RWPE1 (cell line): ENCODE results near the gene SCAMP4.
A peak's percentile ranks its signal among the peaks of the same experiment; 100 is the strongest.

Experiments used
- CTCF ChIA-PET: fragments of 350-600 bp; sonication (Branson Sonifier 250); formaldehyde crosslinking; extraction: SDS; loops from one replicate; lab custom pipeline; 2021; lab: Yijun Ruan, JAX
- POLR2A ChIA-PET: fragments of 400-600 bp; formaldehyde crosslinking; extraction: SDS; loops from one replicate; lab custom pipeline; 2020; ENCODE audit warnings: antibody characterized with exemption; ENCODE audit not compliant: low non-redundant PET; lab: Yijun Ruan, JAX
- DNase-seq: peaks from one replicate; pipeline ENCODE4 v3.0.0; 2012; ENCODE audit warnings: low spot score
- H3K27ac ChIP-seq: fragments of 450-650 bp; 2 replicates; pipeline ENCODE4 v1.5.1; 2017
- TF ChIP-seq, protein P1 (sequence below): fragments of 450-650 bp; conservative IDR thresholded peaks from 2 replicates; pipeline ENCODE4 v1.5.1; 2017; ENCODE audit warnings: low read depth, mild to moderate bottlenecking

Gene SCAMP4

DNA sequence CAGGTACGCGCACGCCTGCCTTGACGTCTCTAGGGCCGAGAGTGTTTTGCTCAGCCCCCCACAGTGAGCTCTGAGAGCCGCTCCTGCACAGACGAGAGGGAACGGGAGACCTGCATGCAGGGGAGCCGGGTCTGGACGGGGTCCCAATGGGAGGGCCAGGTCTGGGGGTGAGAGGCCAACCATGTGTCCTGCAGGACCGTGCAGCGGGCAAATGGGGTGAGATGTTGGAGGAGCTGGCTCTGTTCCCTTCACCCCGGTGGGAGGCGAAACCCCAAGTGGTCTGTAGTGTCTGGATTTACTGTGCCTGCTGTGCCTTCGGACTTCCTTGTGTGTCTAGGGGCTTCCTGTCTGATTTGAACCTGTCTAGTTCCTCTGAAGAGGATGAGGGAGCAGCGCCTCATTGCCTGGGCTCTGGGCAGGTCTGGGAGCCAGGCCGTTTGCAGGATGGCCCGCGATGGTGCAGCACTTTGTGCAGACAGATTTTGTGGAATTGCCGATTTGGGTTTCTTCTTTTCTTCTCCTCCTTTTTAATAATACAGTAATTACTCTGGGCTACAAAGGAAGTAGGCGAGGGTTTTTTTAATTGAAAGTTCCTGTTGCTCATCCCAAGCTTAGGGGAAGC lies 37.8 kb downstream of the SCAMP4 start:
- DNase-seq, result no peak
- TF ChIP-seq, protein P1, sequence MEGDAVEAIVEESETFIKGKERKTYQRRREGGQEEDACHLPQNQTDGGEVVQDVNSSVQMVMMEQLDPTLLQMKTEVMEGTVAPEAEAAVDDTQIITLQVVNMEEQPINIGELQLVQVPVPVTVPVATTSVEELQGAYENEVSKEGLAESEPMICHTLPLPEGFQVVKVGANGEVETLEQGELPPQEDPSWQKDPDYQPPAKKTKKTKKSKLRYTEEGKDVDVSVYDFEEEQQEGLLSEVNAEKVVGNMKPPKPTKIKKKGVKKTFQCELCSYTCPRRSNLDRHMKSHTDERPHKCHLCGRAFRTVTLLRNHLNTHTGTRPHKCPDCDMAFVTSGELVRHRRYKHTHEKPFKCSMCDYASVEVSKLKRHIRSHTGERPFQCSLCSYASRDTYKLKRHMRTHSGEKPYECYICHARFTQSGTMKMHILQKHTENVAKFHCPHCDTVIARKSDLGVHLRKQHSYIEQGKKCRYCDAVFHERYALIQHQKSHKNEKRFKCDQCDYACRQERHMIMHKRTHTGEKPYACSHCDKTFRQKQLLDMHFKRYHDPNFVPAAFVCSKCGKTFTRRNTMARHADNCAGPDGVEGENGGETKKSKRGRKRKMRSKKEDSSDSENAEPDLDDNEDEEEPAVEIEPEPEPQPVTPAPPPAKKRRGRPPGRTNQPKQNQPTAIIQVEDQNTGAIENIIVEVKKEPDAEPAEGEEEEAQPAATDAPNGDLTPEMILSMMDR, result no peak
- H3K27ac ChIP-seq, result peak overlapping the region; percentile 99
- POLR2A ChIA-PET, result no interaction called here
- CTCF ChIA-PET, result interaction anchor here (0.6 to 0.7 kb wide), 3 partner anchors 70 to 457 kb away, joined by 3 read pairs; no protein-coding TSS in a partner anchor

DNA sequence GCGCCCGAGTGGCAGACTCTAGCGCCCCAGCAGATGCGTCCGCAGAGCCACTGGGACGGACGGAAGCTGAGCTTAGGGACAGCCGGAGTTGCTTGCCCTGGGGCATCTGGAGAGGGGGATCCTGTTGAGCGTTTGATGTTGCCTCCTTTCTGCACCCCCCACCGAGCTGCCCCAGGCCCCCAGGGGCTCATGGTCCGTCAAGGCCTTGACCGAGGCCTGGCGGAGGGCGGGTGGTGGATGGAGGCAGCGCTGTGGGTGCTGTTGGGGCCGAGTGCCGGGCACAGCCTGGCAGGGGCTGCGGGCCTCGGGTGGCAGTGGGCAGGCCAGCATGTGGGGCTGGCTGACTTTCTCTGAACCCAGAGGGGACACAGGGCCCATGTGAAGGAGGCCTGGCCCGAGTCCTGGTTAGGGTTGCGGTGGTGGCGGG lies 38.5 kb downstream of the SCAMP4 start:
- TF ChIP-seq, protein P1, result no peak
- peak overlapping the region; percentile 99 for H3K27ac ChIP-seq
- DNase-seq, result no peak
- POLR2A ChIA-PET, result no interaction called here
- CTCF ChIA-PET, result interaction anchor here (0.6 to 0.7 kb wide), 2 partner anchors 69 to 126 kb away, joined by 3 read pairs; no protein-coding TSS in a partner anchor

DNA sequence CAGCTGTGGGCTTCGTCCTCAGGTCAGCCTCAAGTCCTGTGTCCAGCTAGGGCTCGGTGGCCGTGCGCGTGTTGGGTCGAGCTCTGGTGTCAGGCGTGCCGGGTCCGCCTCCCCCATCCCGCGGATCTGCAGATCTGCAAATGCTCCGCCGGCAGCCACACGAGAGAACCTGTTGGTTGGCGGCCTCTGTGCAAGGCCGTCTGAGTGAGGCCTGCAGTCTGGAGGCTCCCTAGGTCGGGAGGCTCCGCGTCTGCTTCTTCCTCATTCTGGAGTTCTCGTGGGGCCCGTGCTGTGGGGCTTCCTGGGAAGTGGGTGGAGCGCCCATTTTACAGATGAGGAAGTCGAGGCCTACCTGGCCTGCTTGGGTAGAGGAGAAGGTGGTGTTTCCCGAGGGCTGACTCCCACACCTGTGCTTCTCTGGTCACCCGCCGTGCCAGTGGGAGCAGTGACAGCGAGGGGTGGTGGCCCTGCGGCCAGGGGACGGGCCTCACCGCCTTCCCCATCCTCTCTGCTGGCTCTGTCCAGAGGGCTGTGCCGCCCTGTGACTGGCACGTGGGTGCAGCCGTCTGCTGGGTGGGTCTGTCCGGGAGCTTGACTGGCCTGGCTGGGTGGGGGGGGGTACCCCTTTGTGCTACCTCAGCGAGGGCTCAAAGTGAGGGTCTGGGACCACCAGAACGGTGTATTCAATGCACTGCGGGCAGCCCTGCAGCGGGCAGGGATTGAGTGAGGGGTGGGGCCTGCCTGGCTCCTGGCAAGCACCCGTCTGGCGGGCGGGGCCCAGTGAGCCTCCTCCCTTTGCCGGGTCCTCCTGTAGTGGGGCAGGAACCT lies 39.1 kb downstream of the SCAMP4 start:
- no peak for DNase-seq
- POLR2A ChIA-PET, result no interaction called here
- CTCF ChIA-PET, result interaction anchor here (1.0 kb wide), 1 partner anchor 38 kb away, joined by 4 read pairs; no protein-coding TSS in a partner anchor
- TF ChIP-seq, protein P1, result no peak
- H3K27ac ChIP-seq, result peak overlapping the region; percentile 99

DNA sequence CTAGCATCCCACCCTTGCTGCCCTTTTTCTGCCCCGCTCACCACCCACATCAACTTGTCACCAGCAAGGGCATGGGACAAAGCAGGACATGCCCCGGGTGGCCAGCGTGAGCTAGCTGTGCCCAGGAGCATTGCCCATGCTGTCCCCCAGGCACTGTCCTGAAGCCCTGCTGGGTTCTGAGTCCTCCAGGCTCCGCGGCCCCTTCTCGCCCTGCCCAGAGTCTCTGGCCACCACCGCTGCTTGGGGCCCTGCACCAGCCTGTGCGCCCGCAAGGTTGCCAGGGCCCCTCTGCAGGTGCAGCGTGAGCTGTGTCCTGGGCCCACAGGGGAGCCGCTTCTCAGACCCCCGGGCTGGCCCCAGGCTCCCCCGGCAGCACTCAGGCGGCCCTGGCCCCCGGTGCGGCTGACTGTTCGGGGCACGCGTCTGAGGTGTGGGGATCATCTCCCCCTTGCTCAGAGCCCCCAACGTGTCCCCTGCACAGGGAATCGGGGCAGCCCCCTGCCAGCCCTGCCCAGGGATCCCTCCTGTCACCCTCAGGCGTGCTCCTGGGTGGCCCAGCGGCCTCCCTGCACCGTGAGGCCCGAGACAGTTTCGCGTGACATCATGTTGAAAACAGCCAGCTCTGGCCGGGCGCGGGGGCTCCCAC lies 39.8 kb downstream of the SCAMP4 start:
- DNase-seq, result no peak
- ChIA-PET CTCF (interaction anchor here (0.7 to 1.0 kb wide), 3 partner anchors 12 to 81 kb away, joined by 3 to 5 read pairs (median 4); no protein-coding TSS in a partner anchor), POLR2A (no interaction called here)
- TF ChIP-seq, protein P1, result no peak
- H3K27ac ChIP-seq, result peak overlapping the region; percentile 99

DNA sequence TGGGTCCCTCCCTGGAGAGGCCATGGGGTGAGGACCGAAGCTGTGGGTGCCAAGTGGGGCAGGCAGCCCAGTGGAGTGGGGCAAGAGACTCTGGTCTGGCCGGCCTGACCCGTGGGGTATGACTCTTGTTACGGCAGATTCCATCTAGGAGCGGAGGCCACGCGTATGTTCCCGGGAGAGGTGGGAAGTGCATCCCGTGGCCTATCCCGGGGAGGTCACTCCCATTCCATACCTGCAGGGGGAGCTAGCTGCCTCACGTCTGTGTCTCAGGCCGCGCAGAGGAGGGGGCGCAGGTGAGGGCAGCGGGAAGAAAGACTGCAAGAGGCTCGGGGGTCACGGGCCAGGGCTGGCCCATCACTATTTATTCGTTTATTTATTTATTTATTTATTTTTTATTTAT lies 40.7 kb downstream of the SCAMP4 start:
- ChIA-PET CTCF (interaction anchor here (0.7 to 1.1 kb wide), 3 partner anchors 12 to 82 kb away, joined by 3 to 5 read pairs (median 3); no protein-coding TSS in a partner anchor), POLR2A (no interaction called here)
- peak; percentile 34 for DNase-seq
- H3K27ac ChIP-seq, result peak overlapping the region; percentile 99; the same call in 1 of the 2 replicates
- TF ChIP-seq, protein P1, result peak; percentile 38; the same call in 1 of the 2 replicates
